SK-N-SH (cell line): ENCODE results near the gene GRM8. TPM values are rescaled to one million over a fixed set of nuclear protein-coding genes. Genes with fewer than 3 reads are reported as not detected.

Experiments
- CTCF ChIA-PET: fragments of 300-600, 350-600 bp; formaldehyde crosslinking; extraction: SDS; loops from one replicate; lab custom pipeline; 2021; lab: Yijun Ruan, JAX
- POLR2A ChIA-PET: fragments of 350-600 bp; sonication (Branson Sonifier 250); formaldehyde crosslinking; extraction: SDS; loops from one replicate; lab custom pipeline; 2020; ENCODE audit warnings: antibody characterized with exemption, inconsistent platforms; lab: Yijun Ruan, JAX
- DNase-seq: peaks from one replicate; pipeline ENCODE4 v3.0.0; 2012
- H2AFZ ChIP-seq: fragments of 200-600 bp; sonication (generic); 2 replicates; pipeline ENCODE4 v1.8.1; 2016; ENCODE audit warnings: antibody characterized with exemption, mild to moderate bottlenecking, low read depth
- H3F3A ChIP-seq: fragments of 200-600 bp; sonication (generic); replicated peaks from 2 replicates; pipeline ENCODE3; 2016; ENCODE audit warnings: antibody characterized with exemption, mild to moderate bottlenecking; ENCODE audit not compliant: insufficient read depth
- H3K27ac ChIP-seq, 2 experiments: fragments of 200-500 bp in 1 of 2; fragments of 200-600 bp in 1 of 2; sonication (Bioruptor generic) in 1 of 2; sonication (generic), shearing (Covaris generic) in 1 of 2; 2 replicates each; pipeline versions ENCODE4 v1.5.1 to v1.6.1; 2014 to 2016; ENCODE audit warnings: low read depth in 2 of 2, inconsistent platforms in 1 of 2, low read length in 1 of 2, mild to moderate bottlenecking in 1 of 2, mixed read lengths in 1 of 2
- H3K27me3 ChIP-seq: fragments of 200-600 bp; sonication (generic), shearing (Covaris generic); 2 replicates; pipeline ENCODE4 v1.6.1; 2016; ENCODE audit warnings: mixed run types; ENCODE audit not compliant: insufficient read depth
- H3K36me3 ChIP-seq, 2 experiments: fragments of 200-500 bp in 1 of 2; fragments of 200-600 bp in 1 of 2; sonication (Bioruptor generic) in 1 of 2; sonication (generic) in 1 of 2; replicated peaks in 1 of 2; 2 replicates each; pipeline versions ENCODE3 to v1.5.1; 2014 to 2016; ENCODE audit warnings: low read length in 1 of 2, mild to moderate bottlenecking in 1 of 2; ENCODE audit not compliant: insufficient read depth in 2 of 2, control insufficient read depth in 1 of 2
- H3K4me1 ChIP-seq, 2 experiments: fragments of 200-500 bp in 1 of 2; fragments of 200-600 bp in 1 of 2; sonication (Bioruptor generic) in 1 of 2; sonication (generic), shearing (Covaris generic) in 1 of 2; 2 replicates each; pipeline versions ENCODE4 v1.5.1 to v1.6.1; 2014 to 2016; ENCODE audit warnings: low read depth in 1 of 2, low read length in 1 of 2, mixed run types in 1 of 2; ENCODE audit not compliant: insufficient read depth in 2 of 2, control insufficient read depth in 1 of 2
- H3K4me2 ChIP-seq: fragments of 200-600 bp; sonication (generic), shearing (Covaris generic); 2 replicates; pipeline ENCODE4 v1.6.1; 2017; ENCODE audit warnings: mixed run types
- H3K4me3 ChIP-seq, 2 experiments: fragments of 200-500 bp in 1 of 2; fragments of 200-600 bp in 1 of 2; sonication (Bioruptor generic) in 1 of 2; sonication (generic), shearing (Covaris generic) in 1 of 2; 2 replicates each; pipeline versions ENCODE4 v1.5.1 to v1.8.1; 2014 to 2016; ENCODE audit warnings: low read depth in 2 of 2, inconsistent platforms in 1 of 2, low read length in 1 of 2, mild to moderate bottlenecking in 1 of 2, mixed read lengths in 1 of 2, moderate library complexity in 1 of 2
- H3K79me2 ChIP-seq: fragments of 200-600 bp; sonication (generic); 2 replicates; pipeline ENCODE4 v1.8.1; 2017; ENCODE audit warnings: mild to moderate bottlenecking; ENCODE audit not compliant: insufficient read depth
- H3K9ac ChIP-seq: fragments of 200-600 bp; sonication (generic); 2 replicates; pipeline ENCODE4 v1.6.1; 2017; ENCODE audit warnings: mixed run types
- H3K9me2 ChIP-seq: fragments of 200-600 bp; sonication (generic); 2 replicates; pipeline ENCODE4 v1.6.1; 2017; ENCODE audit warnings: mixed run types
- H3K9me3 ChIP-seq: fragments of 200-600 bp; sonication (generic); 2 replicates; pipeline ENCODE4 v1.6.1; 2017; ENCODE audit warnings: mixed run types, mild to moderate bottlenecking, moderate library complexity
- H4K20me1 ChIP-seq: fragments of 200-600 bp; sonication (generic); 2 replicates; pipeline ENCODE4 v1.6.1; 2017; ENCODE audit warnings: mild to moderate bottlenecking, mixed run types; ENCODE audit not compliant: insufficient read depth
- EP300 ChIP-seq, 2 experiments: IDR thresholded peaks; 2 replicates each; pipeline versions ENCODE4 v1.4.0 to v1.6.1; 2012; ENCODE audit warnings: borderline replicate concordance in 1 of 2, low read depth in 1 of 2, low read length in 1 of 2
- EZH2phosphoT487 ChIP-seq: fragments of 200-600 bp; sonication (generic); IDR thresholded peaks from 2 replicates; pipeline ENCODE4 v1.6.1; 2017; ENCODE audit warnings: low read depth, mixed run types, mild to moderate bottlenecking, antibody characterized with exemption, moderate library complexity, borderline replicate concordance
- FOXM1 ChIP-seq: IDR thresholded peaks from 2 replicates; pipeline ENCODE4 v1.4.0; 2012; ENCODE audit warnings: low read depth, mild to moderate bottlenecking
- JUND ChIP-seq: IDR thresholded peaks from 2 replicates; pipeline ENCODE4 v1.4.0; 2012
- MEF2A ChIP-seq: IDR thresholded peaks from 2 replicates; pipeline ENCODE4 v1.4.0; 2012; ENCODE audit warnings: low read depth, borderline replicate concordance
- NRF1 ChIP-seq: IDR thresholded peaks from 2 replicates; pipeline ENCODE4 v1.6.1; 2012; ENCODE audit warnings: low read depth, mild to moderate bottlenecking, low read length
- POLR2AphosphoS5 ChIP-seq: IDR thresholded peaks from 2 replicates; pipeline ENCODE4 v1.6.1; 2012; ENCODE audit warnings: low read depth, low read length
- RAD21 ChIP-seq: IDR thresholded peaks from 2 replicates; pipeline ENCODE4 v1.6.1; 2012; ENCODE audit warnings: mild to moderate bottlenecking, low read length
- RCOR1 ChIP-seq: fragments of 150-350 bp; IDR thresholded peaks from 2 replicates; pipeline ENCODE4 v1.6.1; 2017; ENCODE audit warnings: antibody characterized with exemption, low read length
- RFX5 ChIP-seq: IDR thresholded peaks from 2 replicates; pipeline ENCODE4 v1.6.1; 2012; ENCODE audit warnings: mild to moderate bottlenecking, improper control_type of control experiment, low read length
- RXRA ChIP-seq: IDR thresholded peaks from 2 replicates; pipeline ENCODE4 v1.4.0; 2012; ENCODE audit warnings: low read depth, mild to moderate bottlenecking, borderline replicate concordance
- SIN3A ChIP-seq: IDR thresholded peaks from 2 replicates; pipeline ENCODE4 v1.6.1; 2012; ENCODE audit warnings: low read depth, mild to moderate bottlenecking, low read length, moderate library complexity, borderline replicate concordance
- WGBS: methylation state at CpG from one replicate; pipeline ENCODE4 v1.1.6; 2017; ENCODE audit warnings: low lambda C conversion rate; 5-methylcytosine and 5-hydroxymethylcytosine counted together
- polyA plus RNA-seq, 3 experiments: library from polyadenylated mRNA; depleted of rRNA; stranded (reverse); fragments of >200 nt; gene quantifications; 2 replicates each; pipeline ENCODE4 v1.2.3, GENCODE V29; 2012
- TF ChIP-seq, protein P1 (sequence below): IDR thresholded peaks from 2 replicates; pipeline ENCODE4 v1.4.0; 2012; ENCODE audit warnings: low read depth
- TF ChIP-seq, protein P2 (sequence below): IDR thresholded peaks from 2 replicates; pipeline ENCODE4; 2012
- TF ChIP-seq, protein P3 (sequence below): fragments of 150-350 bp; IDR thresholded peaks from 2 replicates; pipeline ENCODE4 v1.6.1; 2016; ENCODE audit warnings: mild to moderate bottlenecking, low read depth, low read length
- TF ChIP-seq, protein P4 (sequence below): fragments of 150-350 bp; IDR thresholded peaks from 2 replicates; pipeline ENCODE4 v1.6.1; 2017; ENCODE audit warnings: antibody characterized with exemption, low read length, low read depth, borderline replicate concordance
- TF ChIP-seq, protein P5 (sequence below): IDR thresholded peaks from 2 replicates; pipeline ENCODE4 v1.4.0; 2012; ENCODE audit warnings: low read depth, borderline replicate concordance
- TF ChIP-seq, protein P6 (sequence below): fragments of 200-600 bp; sonication (generic); IDR thresholded peaks from 2 replicates; pipeline ENCODE4 v1.6.1; 2017; ENCODE audit warnings: antibody characterized with exemption, mild to moderate bottlenecking, moderate library complexity
- TF ChIP-seq, protein P7 (sequence below): IDR thresholded peaks from 2 replicates; pipeline ENCODE4 v1.4.0; 2012; ENCODE audit warnings: low read depth, borderline replicate concordance
- TF ChIP-seq, protein P8 (sequence below): IDR thresholded peaks from 2 replicates; pipeline ENCODE4 v1.6.1; 2012; ENCODE audit warnings: mild to moderate bottlenecking, low read depth, low read length, moderate library complexity

Gene GRM8
- polyA plus RNA-seq, 1 of the 3 experiments (the other 2 are of a cell fraction) = 0.10 TPM

DNA sequence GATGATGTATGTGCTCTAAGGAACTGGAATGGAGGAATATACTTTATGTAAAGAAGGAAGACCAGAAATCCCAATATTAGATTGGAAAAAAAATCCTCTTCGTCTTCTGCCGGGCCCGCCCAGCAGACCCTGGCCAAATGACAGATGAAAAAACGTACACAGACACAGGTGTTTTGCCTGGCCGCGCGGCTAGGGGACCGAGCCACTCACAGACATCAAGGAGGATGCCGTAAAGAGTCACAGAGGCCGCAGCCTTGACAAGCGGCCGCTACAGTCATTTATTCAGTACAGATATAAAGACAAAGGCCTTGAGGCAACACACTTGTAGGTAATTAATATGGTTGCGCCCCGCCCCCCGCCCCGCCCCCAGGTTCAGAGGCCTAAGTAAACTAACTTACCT, 594.1 kb downstream of the GRM8 start:
- no peaks in the 10 kb centered on the region for H3K36me3 ChIP-seq
- H3K4me3 ChIP-seq = no peak overlapping the region
- WGBS = 66% methylated on average over 16 of the region's 16 CpGs
- H3K27ac ChIP-seq = no peak overlapping the region
- H3K4me2 ChIP-seq = no peak overlapping the region
- H3F3A ChIP-seq = no peaks in the 10 kb centered on the region
- no peaks in the 10 kb centered on the region for H3K9me3 ChIP-seq
- no peaks in the 10 kb centered on the region for H3K27me3 ChIP-seq
- no peak overlapping the region for H3K9ac ChIP-seq
- no peaks in the 10 kb centered on the region for H4K20me1 ChIP-seq
- CTCF ChIA-PET = interaction anchor here (1.0 kb wide), 1 partner anchor 64 kb away, joined by 3 read pairs; no protein-coding TSS in a partner anchor
- POLR2A ChIA-PET = no interaction called here
- no peak for TF ChIP-seq EP300 (IDR thresholded peaks at IDR 0.05; ENCODE audit: borderline replicate concordance in 1 of 2, low read depth in 1 of 2, low read length in 1 of 2)
- TF ChIP-seq MEF2A = no peak
- no peak for TF ChIP-seq JUND
- TF ChIP-seq, protein P1, sequence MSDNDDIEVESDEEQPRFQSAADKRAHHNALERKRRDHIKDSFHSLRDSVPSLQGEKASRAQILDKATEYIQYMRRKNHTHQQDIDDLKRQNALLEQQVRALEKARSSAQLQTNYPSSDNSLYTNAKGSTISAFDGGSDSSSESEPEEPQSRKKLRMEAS = no peak
- TF ChIP-seq NRF1 = no peak
- no peak for TF ChIP-seq RFX5
- TF ChIP-seq, protein P2, sequence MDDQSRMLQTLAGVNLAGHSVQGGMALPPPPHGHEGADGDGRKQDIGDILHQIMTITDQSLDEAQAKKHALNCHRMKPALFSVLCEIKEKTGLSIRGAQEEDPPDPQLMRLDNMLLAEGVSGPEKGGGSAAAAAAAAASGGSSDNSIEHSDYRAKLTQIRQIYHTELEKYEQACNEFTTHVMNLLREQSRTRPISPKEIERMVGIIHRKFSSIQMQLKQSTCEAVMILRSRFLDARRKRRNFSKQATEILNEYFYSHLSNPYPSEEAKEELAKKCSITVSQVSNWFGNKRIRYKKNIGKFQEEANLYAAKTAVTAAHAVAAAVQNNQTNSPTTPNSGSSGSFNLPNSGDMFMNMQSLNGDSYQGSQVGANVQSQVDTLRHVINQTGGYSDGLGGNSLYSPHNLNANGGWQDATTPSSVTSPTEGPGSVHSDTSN = no peak
- TF ChIP-seq, protein P3, sequence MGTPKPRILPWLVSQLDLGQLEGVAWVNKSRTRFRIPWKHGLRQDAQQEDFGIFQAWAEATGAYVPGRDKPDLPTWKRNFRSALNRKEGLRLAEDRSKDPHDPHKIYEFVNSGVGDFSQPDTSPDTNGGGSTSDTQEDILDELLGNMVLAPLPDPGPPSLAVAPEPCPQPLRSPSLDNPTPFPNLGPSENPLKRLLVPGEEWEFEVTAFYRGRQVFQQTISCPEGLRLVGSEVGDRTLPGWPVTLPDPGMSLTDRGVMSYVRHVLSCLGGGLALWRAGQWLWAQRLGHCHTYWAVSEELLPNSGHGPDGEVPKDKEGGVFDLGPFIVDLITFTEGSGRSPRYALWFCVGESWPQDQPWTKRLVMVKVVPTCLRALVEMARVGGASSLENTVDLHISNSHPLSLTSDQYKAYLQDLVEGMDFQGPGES = no peak
- no peak for TF ChIP-seq SIN3A
- TF ChIP-seq FOXM1 = no peak
- no peak for TF ChIP-seq POLR2AphosphoS5
- no peak for TF ChIP-seq EZH2phosphoT487
- TF ChIP-seq, protein P4, sequence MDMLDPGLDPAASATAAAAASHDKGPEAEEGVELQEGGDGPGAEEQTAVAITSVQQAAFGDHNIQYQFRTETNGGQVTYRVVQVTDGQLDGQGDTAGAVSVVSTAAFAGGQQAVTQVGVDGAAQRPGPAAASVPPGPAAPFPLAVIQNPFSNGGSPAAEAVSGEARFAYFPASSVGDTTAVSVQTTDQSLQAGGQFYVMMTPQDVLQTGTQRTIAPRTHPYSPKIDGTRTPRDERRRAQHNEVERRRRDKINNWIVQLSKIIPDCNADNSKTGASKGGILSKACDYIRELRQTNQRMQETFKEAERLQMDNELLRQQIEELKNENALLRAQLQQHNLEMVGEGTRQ = no peak
- TF ChIP-seq, protein P5, sequence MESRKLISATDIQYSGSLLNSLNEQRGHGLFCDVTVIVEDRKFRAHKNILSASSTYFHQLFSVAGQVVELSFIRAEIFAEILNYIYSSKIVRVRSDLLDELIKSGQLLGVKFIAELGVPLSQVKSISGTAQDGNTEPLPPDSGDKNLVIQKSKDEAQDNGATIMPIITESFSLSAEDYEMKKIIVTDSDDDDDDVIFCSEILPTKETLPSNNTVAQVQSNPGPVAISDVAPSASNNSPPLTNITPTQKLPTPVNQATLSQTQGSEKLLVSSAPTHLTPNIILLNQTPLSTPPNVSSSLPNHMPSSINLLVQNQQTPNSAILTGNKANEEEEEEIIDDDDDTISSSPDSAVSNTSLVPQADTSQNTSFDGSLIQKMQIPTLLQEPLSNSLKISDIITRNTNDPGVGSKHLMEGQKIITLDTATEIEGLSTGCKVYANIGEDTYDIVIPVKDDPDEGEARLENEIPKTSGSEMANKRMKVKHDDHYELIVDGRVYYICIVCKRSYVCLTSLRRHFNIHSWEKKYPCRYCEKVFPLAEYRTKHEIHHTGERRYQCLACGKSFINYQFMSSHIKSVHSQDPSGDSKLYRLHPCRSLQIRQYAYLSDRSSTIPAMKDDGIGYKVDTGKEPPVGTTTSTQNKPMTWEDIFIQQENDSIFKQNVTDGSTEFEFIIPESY = no peak
- TF ChIP-seq, protein P6, sequence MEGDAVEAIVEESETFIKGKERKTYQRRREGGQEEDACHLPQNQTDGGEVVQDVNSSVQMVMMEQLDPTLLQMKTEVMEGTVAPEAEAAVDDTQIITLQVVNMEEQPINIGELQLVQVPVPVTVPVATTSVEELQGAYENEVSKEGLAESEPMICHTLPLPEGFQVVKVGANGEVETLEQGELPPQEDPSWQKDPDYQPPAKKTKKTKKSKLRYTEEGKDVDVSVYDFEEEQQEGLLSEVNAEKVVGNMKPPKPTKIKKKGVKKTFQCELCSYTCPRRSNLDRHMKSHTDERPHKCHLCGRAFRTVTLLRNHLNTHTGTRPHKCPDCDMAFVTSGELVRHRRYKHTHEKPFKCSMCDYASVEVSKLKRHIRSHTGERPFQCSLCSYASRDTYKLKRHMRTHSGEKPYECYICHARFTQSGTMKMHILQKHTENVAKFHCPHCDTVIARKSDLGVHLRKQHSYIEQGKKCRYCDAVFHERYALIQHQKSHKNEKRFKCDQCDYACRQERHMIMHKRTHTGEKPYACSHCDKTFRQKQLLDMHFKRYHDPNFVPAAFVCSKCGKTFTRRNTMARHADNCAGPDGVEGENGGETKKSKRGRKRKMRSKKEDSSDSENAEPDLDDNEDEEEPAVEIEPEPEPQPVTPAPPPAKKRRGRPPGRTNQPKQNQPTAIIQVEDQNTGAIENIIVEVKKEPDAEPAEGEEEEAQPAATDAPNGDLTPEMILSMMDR = no peak
- TF ChIP-seq, protein P7, sequence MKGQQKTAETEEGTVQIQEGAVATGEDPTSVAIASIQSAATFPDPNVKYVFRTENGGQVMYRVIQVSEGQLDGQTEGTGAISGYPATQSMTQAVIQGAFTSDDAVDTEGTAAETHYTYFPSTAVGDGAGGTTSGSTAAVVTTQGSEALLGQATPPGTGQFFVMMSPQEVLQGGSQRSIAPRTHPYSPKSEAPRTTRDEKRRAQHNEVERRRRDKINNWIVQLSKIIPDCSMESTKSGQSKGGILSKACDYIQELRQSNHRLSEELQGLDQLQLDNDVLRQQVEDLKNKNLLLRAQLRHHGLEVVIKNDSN = no peak
- no peak for TF ChIP-seq RAD21
- TF ChIP-seq RCOR1 = no peak
- TF ChIP-seq, protein P8, sequence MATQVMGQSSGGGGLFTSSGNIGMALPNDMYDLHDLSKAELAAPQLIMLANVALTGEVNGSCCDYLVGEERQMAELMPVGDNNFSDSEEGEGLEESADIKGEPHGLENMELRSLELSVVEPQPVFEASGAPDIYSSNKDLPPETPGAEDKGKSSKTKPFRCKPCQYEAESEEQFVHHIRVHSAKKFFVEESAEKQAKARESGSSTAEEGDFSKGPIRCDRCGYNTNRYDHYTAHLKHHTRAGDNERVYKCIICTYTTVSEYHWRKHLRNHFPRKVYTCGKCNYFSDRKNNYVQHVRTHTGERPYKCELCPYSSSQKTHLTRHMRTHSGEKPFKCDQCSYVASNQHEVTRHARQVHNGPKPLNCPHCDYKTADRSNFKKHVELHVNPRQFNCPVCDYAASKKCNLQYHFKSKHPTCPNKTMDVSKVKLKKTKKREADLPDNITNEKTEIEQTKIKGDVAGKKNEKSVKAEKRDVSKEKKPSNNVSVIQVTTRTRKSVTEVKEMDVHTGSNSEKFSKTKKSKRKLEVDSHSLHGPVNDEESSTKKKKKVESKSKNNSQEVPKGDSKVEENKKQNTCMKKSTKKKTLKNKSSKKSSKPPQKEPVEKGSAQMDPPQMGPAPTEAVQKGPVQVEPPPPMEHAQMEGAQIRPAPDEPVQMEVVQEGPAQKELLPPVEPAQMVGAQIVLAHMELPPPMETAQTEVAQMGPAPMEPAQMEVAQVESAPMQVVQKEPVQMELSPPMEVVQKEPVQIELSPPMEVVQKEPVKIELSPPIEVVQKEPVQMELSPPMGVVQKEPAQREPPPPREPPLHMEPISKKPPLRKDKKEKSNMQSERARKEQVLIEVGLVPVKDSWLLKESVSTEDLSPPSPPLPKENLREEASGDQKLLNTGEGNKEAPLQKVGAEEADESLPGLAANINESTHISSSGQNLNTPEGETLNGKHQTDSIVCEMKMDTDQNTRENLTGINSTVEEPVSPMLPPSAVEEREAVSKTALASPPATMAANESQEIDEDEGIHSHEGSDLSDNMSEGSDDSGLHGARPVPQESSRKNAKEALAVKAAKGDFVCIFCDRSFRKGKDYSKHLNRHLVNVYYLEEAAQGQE = no peak
- TF ChIP-seq RXRA = no peak
- H3K4me1 ChIP-seq = no peaks in the 10 kb centered on the region
- no peaks in the 10 kb centered on the region for H3K79me2 ChIP-seq
- DNase-seq = no peak
- no peak overlapping the region for H2AFZ ChIP-seq
- H3K9me2 ChIP-seq = no peaks in the 10 kb centered on the region
